IMR-90 (cell line): ENCODE measurements around the gene TSSK2. TPM values are rescaled to one million over a fixed set of nuclear protein-coding genes. Genes with fewer than 3 reads are reported as not detected.

Experiments used
- ATAC-seq: fragments of 200-7000 bp; cut with Tn5 transposase; 2 replicates; pipeline ENCODE4 v1.9.1; 2020; ENCODE audit warnings: low read depth, mild to moderate bottlenecking, moderate library complexity
- BruUV-seq: library from RNA; stranded (reverse); fragments of 400-500 nt; replicated peaks from 2 replicates; lab custom pipeline; 2021; lab: Mats Ljungman, UMichigan
- CTCF ChIA-PET: fragments of 300-600 bp; formaldehyde crosslinking; extraction: SDS; loops from one replicate; lab custom pipeline; 2021; ENCODE audit warnings: antibody characterized with exemption; lab: Yijun Ruan, JAX
- POLR2A ChIA-PET: fragments of 300-600 bp; sonication (Branson Sonifier 250); formaldehyde crosslinking; loops from one replicate; lab custom pipeline; 2022; ENCODE audit warnings: antibody characterized with exemption; ENCODE audit not compliant: unreplicated experiment; lab: Charles Lee
- DNase-seq: peaks from one replicate; pipeline ENCODE4 v3.0.0; 2013
- H2AFZ ChIP-seq: replicated peaks from 2 replicates; pipeline ENCODE3; 2013; ENCODE audit warnings: low read length, mild to moderate bottlenecking; ENCODE audit not compliant: poor library complexity
- H2AK5ac ChIP-seq: 2 replicates; pipeline ENCODE4 v1.6.1; 2013; ENCODE audit warnings: low read depth, low read length, inconsistent platforms
- H2AK9ac ChIP-seq: replicated peaks from 2 replicates; pipeline ENCODE3; 2013; ENCODE audit warnings: mild to moderate bottlenecking, low read depth, low read length, moderate library complexity; ENCODE audit not compliant: poor library complexity
- H2BK120ac ChIP-seq: 2 replicates; pipeline ENCODE4 v1.6.1; 2013; ENCODE audit warnings: low read depth, low read length, inconsistent platforms
- H2BK15ac ChIP-seq: 3 replicates; pipeline ENCODE4 v1.6.1; 2013; ENCODE audit warnings: low read depth, low read length, inconsistent platforms
- H2BK20ac ChIP-seq: 2 replicates; pipeline ENCODE4 v1.6.1; 2013; ENCODE audit warnings: low read depth, mild to moderate bottlenecking, inconsistent platforms, low read length, moderate library complexity
- H2BK5ac ChIP-seq: 2 replicates; pipeline ENCODE4 v1.6.1; 2013; ENCODE audit warnings: mild to moderate bottlenecking, low read depth, low read length, inconsistent platforms; ENCODE audit not compliant: poor library complexity, severe bottlenecking
- H3K14ac ChIP-seq: replicated peaks from 2 replicates; pipeline ENCODE4 v1.6.1; 2013; ENCODE audit warnings: low read depth, low read length, inconsistent platforms
- H3K18ac ChIP-seq: 2 replicates; pipeline ENCODE4 v1.6.1; 2013; ENCODE audit warnings: low read depth, low read length, control low read depth
- H3K23ac ChIP-seq: 2 replicates; pipeline ENCODE4 v1.6.1; 2013; ENCODE audit warnings: low read depth, low read length, inconsistent platforms
- H3K27ac ChIP-seq: 2 replicates; pipeline ENCODE4 v1.5.1; 2013; ENCODE audit warnings: mild to moderate bottlenecking, control low read depth, low read length; ENCODE audit not compliant: insufficient read depth
- H3K27me3 ChIP-seq: 2 replicates; pipeline ENCODE4 v1.6.1; 2013; ENCODE audit warnings: low read length; ENCODE audit not compliant: control insufficient read depth, insufficient read depth
- H3K36me3 ChIP-seq: 2 replicates; pipeline ENCODE4 v1.6.1; 2013; ENCODE audit warnings: low read length, mixed read lengths; ENCODE audit not compliant: control insufficient read depth, insufficient read depth
- H3K4ac ChIP-seq: 2 replicates; pipeline ENCODE4 v1.6.1; 2013; ENCODE audit warnings: low read depth, low read length, inconsistent platforms
- H3K4me1 ChIP-seq: 2 replicates; pipeline ENCODE4 v1.6.1; 2013; ENCODE audit warnings: low read length, mixed read lengths; ENCODE audit not compliant: control insufficient read depth, insufficient read depth
- H3K4me2 ChIP-seq: 2 replicates; pipeline ENCODE4 v1.6.1; 2013; ENCODE audit warnings: low read depth, mild to moderate bottlenecking, control low read depth, low read length, moderate library complexity
- H3K4me3 ChIP-seq: 2 replicates; pipeline ENCODE4 v1.5.1; 2013; ENCODE audit warnings: low read depth, mild to moderate bottlenecking, control low read depth, low read length, moderate library complexity; ENCODE audit not compliant: insufficient read depth
- H3K56ac ChIP-seq: 2 replicates; pipeline ENCODE4 v1.6.1; 2013; ENCODE audit warnings: low read length, inconsistent platforms; ENCODE audit not compliant: insufficient read depth; ENCODE audit errors: extremely low read depth
- H3K79me1 ChIP-seq, 2 experiments: 2 replicates each; pipeline ENCODE4 v1.6.1; 2013; ENCODE audit warnings: low read length in 2 of 2, inconsistent platforms in 1 of 2, low read depth in 1 of 2
- H3K9ac ChIP-seq: 2 replicates; pipeline ENCODE4 v1.6.1; 2013; ENCODE audit warnings: low read depth, low read length, control low read depth
- H3K9me1 ChIP-seq: 2 replicates; pipeline ENCODE4 v1.6.1; 2013; ENCODE audit warnings: low read length, inconsistent platforms; ENCODE audit not compliant: insufficient read depth
- H3K9me3 ChIP-seq: 2 replicates; pipeline ENCODE4 v1.6.1; 2013; ENCODE audit warnings: low read length; ENCODE audit not compliant: control insufficient read depth, insufficient read depth
- H4K20me1 ChIP-seq: 2 replicates; pipeline ENCODE4 v1.6.1; 2013; ENCODE audit warnings: low read length, inconsistent platforms; ENCODE audit not compliant: insufficient read depth
- H4K5ac ChIP-seq: 2 replicates; pipeline ENCODE4 v1.6.1; 2013; ENCODE audit warnings: mild to moderate bottlenecking, low read depth, low read length, control low read depth
- H4K8ac ChIP-seq, 2 experiments: 2 replicates each; pipeline ENCODE4 v1.6.1; 2013; ENCODE audit warnings: low read depth in 2 of 2, low read length in 2 of 2, control low read depth in 1 of 2, inconsistent platforms in 1 of 2
- H4K91ac ChIP-seq: 2 replicates; pipeline ENCODE4 v1.6.1; 2013; ENCODE audit warnings: low read depth, low read length, inconsistent platforms; ENCODE audit not compliant: insufficient read depth
- BHLHE40 ChIP-seq: fragments of 150-350 bp; IDR thresholded peaks from 2 replicates; pipeline ENCODE4 v1.6.1; 2016; ENCODE audit warnings: mild to moderate bottlenecking, low read depth, low read length
- CEBPB ChIP-seq: IDR thresholded peaks from 2 replicates; pipeline ENCODE4 v1.6.1; 2012; ENCODE audit warnings: low read depth, low read length, improper control_type of control experiment
- CHD1 ChIP-seq: IDR thresholded peaks from 2 replicates; pipeline ENCODE4 v1.6.1; 2012; ENCODE audit warnings: low read depth, low read length, improper control_type of control experiment
- CTCF ChIP-seq: conservative IDR thresholded peaks from 2 replicates; pipeline ENCODE4 v1.5.1; 2012; ENCODE audit warnings: mild to moderate bottlenecking, low read depth, low read length, improper control_type of control experiment
- FOS ChIP-seq: fragments of 150-350 bp; IDR thresholded peaks from 2 replicates; pipeline ENCODE4 v1.6.1; 2016; ENCODE audit warnings: low read depth, low read length
- MAZ ChIP-seq: IDR thresholded peaks from 2 replicates; pipeline ENCODE4 v1.6.1; 2012; ENCODE audit warnings: low read depth, mild to moderate bottlenecking, low read length, improper control_type of control experiment, moderate library complexity, borderline replicate concordance
- NFE2L2 ChIP-seq: fragments of 150-350 bp; IDR thresholded peaks from 2 replicates; pipeline ENCODE4 v1.6.1; 2016; ENCODE audit warnings: low read depth, mild to moderate bottlenecking, low read length
- POLR2A ChIP-seq: IDR thresholded peaks from 2 replicates; pipeline ENCODE4 v1.6.1; 2012; ENCODE audit warnings: mild to moderate bottlenecking, low read depth, low read length
- RAD21 ChIP-seq: IDR thresholded peaks from 2 replicates; pipeline ENCODE4 v1.6.1; 2012; ENCODE audit warnings: low read length, improper control_type of control experiment
- RCOR1 ChIP-seq: IDR thresholded peaks from 2 replicates; pipeline ENCODE4 v1.6.1; 2012; ENCODE audit warnings: mild to moderate bottlenecking, low read length, improper control_type of control experiment; ENCODE audit not compliant: insufficient replicate concordance
- RFX5 ChIP-seq: IDR thresholded peaks from 2 replicates; pipeline ENCODE4 v1.8.0; 2012; ENCODE audit warnings: low read depth, mild to moderate bottlenecking, low read length, moderate library complexity
- WGBS, 2 experiments: methylation state at CpG; one replicate each; pipeline versions ENCODE4 v1.1.5 to v1.1.7; 2013; ENCODE audit warnings: missing lambda C conversion rate in 2 of 2; ENCODE audit not compliant: insufficient read length in 1 of 2; ENCODE audit errors: extremely low coverage in 2 of 2; 5-methylcytosine and 5-hydroxymethylcytosine counted together
- dilution Hi-C: fragments of 300-500 bp; cut with HindIII; formaldehyde crosslinking; loops from one replicate; pipeline ENCODE4 v1.14.3; 2018; ENCODE audit warnings: low sequenced_read_pairs; ENCODE audit not compliant: unreplicated experiment
- in situ Hi-C: fragments of 300-500 bp; cut with MboI; formaldehyde crosslinking; loops from 3 replicates; pipeline ENCODE4 v1.14.3; 2019; ENCODE audit warnings: low sequenced_read_pairs, inconsistent platforms, mixed read lengths
- intact Hi-C: fragments of 100-400 bp; cut with micrococcal nuclease; formaldehyde crosslinking; loops from 2 replicates; pipeline ENCODE4 v1.10.0; 2022
- polyA plus RNA-seq, 3 experiments: library from polyadenylated mRNA; depleted of rRNA; stranded (reverse); fragments of >200 nt; gene quantifications; 2 replicates each; pipeline ENCODE4 v1.2.3, GENCODE V29; 2012; ENCODE audit warnings: low replicate concordance in 1 of 3
- total RNA-seq: library from RNA; depleted of rRNA; stranded (reverse); fragments of >200 nt; gene quantifications from 2 replicates; pipeline ENCODE4 v1.2.3, GENCODE V29; 2012

TSSK2 gene
- total and polyA plus RNA-seq, 2 of the 4 experiments (the other 2 are of a cell fraction) = not detected

- intact Hi-C loops = no loop called here
- Histone ChIP-seq H4K5ac (no peak overlapping the region), H4K20me1 (peaks cover 15% of the 10 kb centered on the region), H2BK15ac (no peak overlapping the region), H3K23ac (no peak overlapping the region), H3K4ac (no peak overlapping the region), H2BK5ac (no peak overlapping the region), H2AK9ac (no peak overlapping the region), H3K18ac (no peak overlapping the region), H3K14ac (no peak overlapping the region), H3K36me3 (peaks cover 9% of the 10 kb centered on the region), H3K27me3 (no peaks in the 10 kb centered on the region), H3K56ac (no peak overlapping the region), H3K4me2 (no peak overlapping the region), H3K9me1 (peaks cover 9% of the 10 kb centered on the region), H4K91ac (no peak overlapping the region), H4K8ac (no peak overlapping the region), H2BK120ac (no peak overlapping the region), H2AK5ac (no peak overlapping the region), H3K4me3 (no peak overlapping the region), H3K9me3 (no peaks in the 10 kb centered on the region), H3K79me1 (peaks cover under 1 to 28% of the 10 kb centered on the region in 2 experiments; a peak in 3 of 4 replicates), H2AFZ (no peak overlapping the region), H3K9ac (no peak overlapping the region), H2BK20ac (no peak overlapping the region), H3K27ac (no peak overlapping the region), H3K4me1 (peaks cover 3% of the 10 kb centered on the region)
- DNase-seq = no peak
- TF ChIP-seq RCOR1 (no peak), MAZ (no peak), RFX5 (no peak), CHD1 (no peak), BHLHE40 (no peak), CEBPB (no peak), CTCF (no peak), RAD21 (no peak), NFE2L2 (no peak), FOS (no peak), POLR2A (no peak)
- BruUV-seq = no TSS peak
- ChIA-PET POLR2A (no interaction called here), CTCF (no interaction called here)
- dilution Hi-C loops = no loop called here
- ATAC-seq = no peak
- WGBS, 2 experiments = no CpG with 5 or more reads among the region's 3 CpGs
- in situ Hi-C loops = no loop called here
Observed at GRCh38 chr22:19081351-19081750, 49.8 kb upstream of the TSSK2 start.
